GM19193 (cell line): ENCODE data around the gene CCDC192.

ENCODE experiments used
- POLR2A ChIP-seq: IDR thresholded peaks from 4 replicates; pipeline ENCODE4 v1.6.1; 2011; ENCODE audit not compliant: insufficient read depth, insufficient read length; ENCODE audit errors: extremely low read depth

Gene CCDC192

GRCh38 chr5:127844581-127845021 lies 141.4 kb downstream of the CCDC192 start:
- TF ChIP-seq POLR2A = no peak

- TF ChIP-seq POLR2A = no peak
These were observed 143.7 kb downstream of the CCDC192 start for GRCh38 chr5:127846884-127847283.

- TF ChIP-seq POLR2A = no peak
These were observed 144.9 kb downstream of the CCDC192 start for GRCh38 chr5:127848098-127848497.

DNA sequence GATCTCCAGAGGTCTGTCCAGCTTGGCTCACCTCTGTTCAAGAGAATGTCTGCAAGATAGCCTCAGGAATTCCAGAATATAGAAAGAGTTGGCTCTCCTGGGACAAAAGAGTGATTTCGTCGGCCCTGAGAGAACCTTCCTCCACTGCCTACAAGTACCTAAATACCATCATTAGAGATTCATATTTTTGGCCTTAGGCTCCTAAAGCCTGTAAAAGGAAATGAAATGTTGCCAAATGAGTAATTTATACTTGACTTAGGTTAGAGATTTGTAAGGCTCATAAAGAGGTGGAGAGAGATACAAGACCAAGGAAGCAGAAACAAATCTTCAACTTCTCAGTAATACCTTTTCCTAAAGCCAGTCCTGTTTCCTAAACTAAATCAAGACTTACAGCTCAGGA lies 146.2 kb downstream of the CCDC192 start:
- no peak for TF ChIP-seq POLR2A

DNA sequence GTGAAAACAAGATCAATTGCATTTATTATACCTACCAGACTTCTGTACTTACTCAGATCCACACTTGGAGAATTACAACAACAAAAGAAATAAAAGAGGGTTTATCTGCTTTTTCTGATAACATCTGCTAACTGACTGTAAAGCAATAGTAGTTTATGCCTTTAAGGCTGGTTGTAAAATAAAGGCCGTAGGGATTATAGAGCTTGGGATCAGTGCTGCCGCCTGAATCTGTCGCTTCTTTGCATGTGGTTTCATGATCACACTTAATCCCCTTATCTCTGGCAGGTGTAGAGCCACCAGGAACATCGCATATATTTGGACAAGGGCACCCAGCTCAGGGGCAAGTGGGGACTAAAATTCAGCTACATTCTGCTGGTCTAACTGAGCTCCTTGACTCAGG lies 146.7 kb downstream of the CCDC192 start:
- TF ChIP-seq POLR2A = no peak

DNA sequence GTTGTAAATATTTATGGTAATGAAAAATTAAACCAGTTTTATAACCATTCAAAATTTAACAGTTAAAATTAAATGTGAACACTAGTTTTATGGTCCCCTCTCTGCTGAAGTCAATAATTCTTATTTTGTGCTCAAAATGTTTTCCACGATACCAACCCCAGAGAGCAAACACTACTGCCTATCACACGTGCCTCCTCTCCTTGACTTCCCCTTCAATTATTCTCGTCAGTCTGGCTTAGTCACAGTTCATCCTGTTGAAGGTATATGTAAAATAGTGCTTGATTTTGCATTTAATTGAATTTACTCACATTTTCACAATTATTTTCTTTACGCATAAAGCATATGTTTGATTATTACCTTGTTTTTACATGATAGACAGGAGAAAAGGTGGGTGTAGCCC lies 148.8 kb downstream of the CCDC192 start:
- no peak for TF ChIP-seq POLR2A

DNA sequence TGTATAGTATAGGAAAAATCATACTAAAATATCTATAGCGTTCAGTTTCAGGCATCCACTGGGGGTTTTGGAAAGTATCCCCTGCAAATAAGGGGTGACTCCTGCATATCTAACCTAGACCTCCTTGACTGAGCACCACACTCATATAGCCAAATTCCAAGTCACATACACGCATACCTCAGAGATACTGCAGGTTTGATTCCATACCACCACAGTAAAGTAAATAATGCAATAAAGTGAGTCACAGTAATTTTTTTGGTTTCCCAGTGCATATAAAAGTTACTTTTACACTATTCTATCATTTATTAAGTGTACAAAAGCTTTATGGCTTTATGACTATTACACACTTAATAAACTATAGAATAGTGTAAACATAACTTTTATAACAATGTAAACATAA lies 151.3 kb downstream of the CCDC192 start:
- no peak for TF ChIP-seq POLR2A

GRCh38 chr5:127856292-127856691 lies 153.1 kb downstream of the CCDC192 start:
- no peak for TF ChIP-seq POLR2A

DNA sequence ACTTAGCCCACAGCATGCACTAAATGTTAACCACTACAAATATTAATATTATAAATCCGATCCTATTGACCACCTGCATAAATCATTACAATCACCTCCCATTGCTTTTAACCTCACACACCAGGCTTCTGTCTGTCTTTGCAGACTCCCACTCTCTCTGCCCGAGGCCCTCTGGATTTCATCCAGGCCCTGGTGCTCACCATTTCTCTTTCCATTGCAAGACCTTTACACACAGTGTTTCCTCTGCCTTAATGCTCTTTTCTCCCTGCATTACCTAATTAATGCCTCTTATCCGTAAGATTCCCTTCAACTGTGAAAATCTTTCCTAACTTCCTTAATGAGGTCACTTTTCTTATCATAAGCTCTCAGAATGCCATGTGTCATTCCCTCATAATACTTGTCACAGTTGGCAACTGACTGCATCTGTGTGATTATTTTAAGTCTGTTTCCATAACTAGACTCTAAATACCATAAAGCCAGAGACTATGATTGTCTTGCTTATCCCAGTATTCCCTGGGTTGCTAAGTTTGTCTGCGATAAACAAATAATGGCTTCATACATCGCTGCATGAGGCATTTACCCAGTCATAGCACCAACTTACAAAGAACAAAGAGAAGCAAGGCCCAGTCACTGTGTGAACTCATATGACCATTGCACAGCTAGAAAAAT lies 155.1 kb downstream of the CCDC192 start:
- TF ChIP-seq POLR2A = no peak

DNA sequence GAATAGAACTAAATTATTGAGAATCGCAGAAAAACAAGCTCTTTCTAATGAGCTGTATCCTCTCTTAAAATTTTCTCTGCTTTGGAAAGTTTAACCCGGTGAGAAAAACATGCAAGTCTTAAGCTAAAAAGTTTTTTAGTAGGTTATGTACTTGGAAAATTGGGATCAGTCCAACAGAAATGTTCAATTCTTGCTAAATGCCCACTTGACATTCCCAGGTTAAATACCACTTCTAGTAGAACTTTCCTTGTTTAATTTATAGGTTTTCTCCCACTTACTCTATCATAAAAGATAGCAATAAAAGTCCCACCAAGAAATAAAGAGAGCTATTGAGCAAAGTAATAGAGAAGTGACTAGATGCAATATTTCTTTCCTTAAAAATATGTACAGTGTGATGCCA lies 157.1 kb downstream of the CCDC192 start:
- no peak for TF ChIP-seq POLR2A

- no peak for TF ChIP-seq POLR2A
These were observed 160.0 kb downstream of the CCDC192 start for GRCh38 chr5:127863161-127863560.

DNA sequence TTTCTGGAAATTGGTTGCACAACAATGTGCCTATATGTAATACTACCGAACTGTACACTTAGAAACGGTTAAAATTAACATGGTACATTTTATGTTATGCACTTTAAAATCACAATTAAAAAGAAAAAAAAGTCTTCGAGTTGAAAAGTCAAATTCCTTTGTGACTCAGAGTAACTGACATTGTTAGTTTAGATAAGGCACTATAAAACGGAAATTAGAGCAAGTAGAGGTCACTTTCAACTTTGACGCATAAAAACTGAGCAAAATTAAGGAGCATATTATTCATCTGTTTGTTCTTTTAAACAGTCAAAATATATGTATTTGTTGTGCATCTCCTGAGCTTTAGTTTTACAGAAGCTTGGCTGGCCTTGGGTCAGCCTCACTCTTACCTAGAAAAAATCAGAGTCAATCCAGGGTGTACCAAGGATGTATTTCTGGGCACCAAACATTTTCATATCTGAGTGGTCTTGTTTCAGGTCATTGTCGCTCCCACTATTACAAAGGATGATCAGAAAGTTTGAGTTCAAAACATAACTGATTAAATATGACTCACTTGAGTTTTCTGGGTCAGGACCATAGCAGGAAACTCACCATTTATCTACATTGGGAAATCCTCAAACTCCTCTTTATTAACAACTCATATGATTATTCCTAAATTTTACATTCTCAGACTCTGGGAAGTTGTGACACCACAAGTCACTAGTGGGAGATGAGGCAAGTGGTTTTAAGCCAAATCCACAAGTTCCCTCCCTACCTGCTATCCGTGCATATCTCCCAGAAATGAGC lies 160.6 kb downstream of the CCDC192 start:
- TF ChIP-seq POLR2A = no peak

- TF ChIP-seq POLR2A = no peak
These were observed 161.3 kb downstream of the CCDC192 start for GRCh38 chr5:127864511-127864910.

GRCh38 chr5:127865273-127865672 lies 162.1 kb downstream of the CCDC192 start:
- no peak for TF ChIP-seq POLR2A

DNA sequence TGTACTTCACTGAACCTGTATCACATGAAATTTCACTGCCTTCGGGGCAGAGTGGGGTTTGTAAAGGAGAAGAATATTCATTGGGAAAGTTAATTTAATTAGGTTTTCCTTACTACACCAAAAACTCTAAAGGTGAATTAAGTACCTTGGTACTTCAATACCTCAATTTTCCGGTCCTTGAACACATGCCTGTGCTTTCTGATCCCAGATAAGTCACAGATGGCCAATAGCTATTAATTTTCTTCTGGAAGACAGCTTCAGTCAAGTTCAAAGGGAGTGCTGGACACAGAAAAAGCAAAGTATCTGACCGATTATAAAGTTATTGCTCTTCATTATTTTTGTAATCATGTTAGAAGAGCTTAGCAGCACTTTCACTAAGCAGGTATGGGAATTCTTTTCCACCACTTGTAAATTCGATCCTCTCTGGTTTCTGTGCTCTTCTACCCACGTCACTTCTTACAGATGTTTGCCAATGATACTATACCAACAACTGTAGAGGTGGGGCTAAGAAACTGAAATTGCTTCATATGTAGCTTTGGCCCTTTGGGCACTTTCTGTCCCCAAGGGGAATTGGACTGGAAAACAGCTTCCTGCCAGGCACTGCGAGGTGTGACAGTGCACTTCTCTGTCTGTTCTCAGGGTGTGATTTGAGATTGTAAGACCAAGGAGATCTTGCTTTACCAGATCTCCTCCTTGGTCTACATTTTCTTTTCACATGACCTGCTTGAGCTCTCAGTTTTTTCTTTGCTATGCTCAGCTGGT lies 164.0 kb downstream of the CCDC192 start:
- no peak for TF ChIP-seq POLR2A
